Liver (tissue), 3 donors: ENCODE results near the gene SPATA2L.

Experiments used
- ATF3 ChIP-seq: IDR thresholded peaks from 2 replicates; pipeline ENCODE4 v1.6.1; 2016; ENCODE audit warnings: antibody characterized with exemption
- CTCF ChIP-seq: fragments of 150-350 bp; IDR thresholded peaks from 2 replicates; pipeline ENCODE4 v1.5.1; 2017; ENCODE audit warnings: improper control_type of control experiment, low read depth, low read length; ENCODE audit not compliant: missing input control
- EGR1 ChIP-seq, 2 donors: IDR thresholded peaks; 2 replicates each; pipeline ENCODE4 v1.6.1; 2016 to 2018; ENCODE audit warnings: antibody characterized with exemption in 2 of 2, low read depth in 2 of 2
- GABPA ChIP-seq, 2 donors: IDR thresholded peaks in 1 of 2; conservative IDR thresholded peaks in 1 of 2; 2 replicates each; pipeline ENCODE4 v1.6.1; 2016; ENCODE audit warnings: antibody characterized with exemption in 2 of 2, mild to moderate bottlenecking in 1 of 2, moderate library complexity in 1 of 2
- JUND ChIP-seq, 2 donors: IDR thresholded peaks; 2 replicates each; pipeline ENCODE4 v1.6.1; 2016; ENCODE audit warnings: antibody characterized with exemption in 2 of 2
- MAX ChIP-seq: IDR thresholded peaks from 2 replicates; pipeline ENCODE4 v1.6.1; 2016; ENCODE audit warnings: antibody characterized with exemption
- RXRA ChIP-seq, 2 donors: IDR thresholded peaks; 2 replicates each; pipeline ENCODE4 v1.6.1; 2017 to 2018; ENCODE audit warnings: antibody characterized with exemption in 2 of 2, mild to moderate bottlenecking in 1 of 2
- SP1 ChIP-seq: IDR thresholded peaks from 2 replicates; pipeline ENCODE4 v1.6.1; 2018; ENCODE audit warnings: antibody characterized with exemption, mild to moderate bottlenecking
- TAF1 ChIP-seq: conservative IDR thresholded peaks from 2 replicates; pipeline ENCODE4 v1.6.1; 2016; ENCODE audit warnings: antibody characterized with exemption, mild to moderate bottlenecking
- YY1 ChIP-seq: IDR thresholded peaks from 2 replicates; pipeline ENCODE4 v1.6.1; 2016; ENCODE audit warnings: antibody characterized with exemption, mild to moderate bottlenecking
- TF ChIP-seq, protein P1 (sequence below): IDR thresholded peaks from 2 replicates; pipeline ENCODE4 v1.6.1; 2016; ENCODE audit warnings: antibody characterized with exemption, mild to moderate bottlenecking
- TF ChIP-seq, protein P2 (sequence below): IDR thresholded peaks from 2 replicates; pipeline ENCODE4 v1.6.1; 2016; ENCODE audit warnings: antibody characterized with exemption
- donor health status: healthy.
- donor health status: healthy.

- no peak for TF ChIP-seq CTCF
- TF ChIP-seq, protein P1, sequence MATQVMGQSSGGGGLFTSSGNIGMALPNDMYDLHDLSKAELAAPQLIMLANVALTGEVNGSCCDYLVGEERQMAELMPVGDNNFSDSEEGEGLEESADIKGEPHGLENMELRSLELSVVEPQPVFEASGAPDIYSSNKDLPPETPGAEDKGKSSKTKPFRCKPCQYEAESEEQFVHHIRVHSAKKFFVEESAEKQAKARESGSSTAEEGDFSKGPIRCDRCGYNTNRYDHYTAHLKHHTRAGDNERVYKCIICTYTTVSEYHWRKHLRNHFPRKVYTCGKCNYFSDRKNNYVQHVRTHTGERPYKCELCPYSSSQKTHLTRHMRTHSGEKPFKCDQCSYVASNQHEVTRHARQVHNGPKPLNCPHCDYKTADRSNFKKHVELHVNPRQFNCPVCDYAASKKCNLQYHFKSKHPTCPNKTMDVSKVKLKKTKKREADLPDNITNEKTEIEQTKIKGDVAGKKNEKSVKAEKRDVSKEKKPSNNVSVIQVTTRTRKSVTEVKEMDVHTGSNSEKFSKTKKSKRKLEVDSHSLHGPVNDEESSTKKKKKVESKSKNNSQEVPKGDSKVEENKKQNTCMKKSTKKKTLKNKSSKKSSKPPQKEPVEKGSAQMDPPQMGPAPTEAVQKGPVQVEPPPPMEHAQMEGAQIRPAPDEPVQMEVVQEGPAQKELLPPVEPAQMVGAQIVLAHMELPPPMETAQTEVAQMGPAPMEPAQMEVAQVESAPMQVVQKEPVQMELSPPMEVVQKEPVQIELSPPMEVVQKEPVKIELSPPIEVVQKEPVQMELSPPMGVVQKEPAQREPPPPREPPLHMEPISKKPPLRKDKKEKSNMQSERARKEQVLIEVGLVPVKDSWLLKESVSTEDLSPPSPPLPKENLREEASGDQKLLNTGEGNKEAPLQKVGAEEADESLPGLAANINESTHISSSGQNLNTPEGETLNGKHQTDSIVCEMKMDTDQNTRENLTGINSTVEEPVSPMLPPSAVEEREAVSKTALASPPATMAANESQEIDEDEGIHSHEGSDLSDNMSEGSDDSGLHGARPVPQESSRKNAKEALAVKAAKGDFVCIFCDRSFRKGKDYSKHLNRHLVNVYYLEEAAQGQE, result no peak
- no peak for TF ChIP-seq EGR1 (IDR thresholded peaks at IDR 0.05; ENCODE audit: low read depth in 2 of 2)
- no peak for TF ChIP-seq TAF1
- no peak for TF ChIP-seq ATF3
- no peak for TF ChIP-seq MAX
- TF ChIP-seq JUND (IDR thresholded peaks at IDR 0.05), result no peak
- TF ChIP-seq, protein P2, sequence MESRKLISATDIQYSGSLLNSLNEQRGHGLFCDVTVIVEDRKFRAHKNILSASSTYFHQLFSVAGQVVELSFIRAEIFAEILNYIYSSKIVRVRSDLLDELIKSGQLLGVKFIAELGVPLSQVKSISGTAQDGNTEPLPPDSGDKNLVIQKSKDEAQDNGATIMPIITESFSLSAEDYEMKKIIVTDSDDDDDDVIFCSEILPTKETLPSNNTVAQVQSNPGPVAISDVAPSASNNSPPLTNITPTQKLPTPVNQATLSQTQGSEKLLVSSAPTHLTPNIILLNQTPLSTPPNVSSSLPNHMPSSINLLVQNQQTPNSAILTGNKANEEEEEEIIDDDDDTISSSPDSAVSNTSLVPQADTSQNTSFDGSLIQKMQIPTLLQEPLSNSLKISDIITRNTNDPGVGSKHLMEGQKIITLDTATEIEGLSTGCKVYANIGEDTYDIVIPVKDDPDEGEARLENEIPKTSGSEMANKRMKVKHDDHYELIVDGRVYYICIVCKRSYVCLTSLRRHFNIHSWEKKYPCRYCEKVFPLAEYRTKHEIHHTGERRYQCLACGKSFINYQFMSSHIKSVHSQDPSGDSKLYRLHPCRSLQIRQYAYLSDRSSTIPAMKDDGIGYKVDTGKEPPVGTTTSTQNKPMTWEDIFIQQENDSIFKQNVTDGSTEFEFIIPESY, result no peak
- no peak for TF ChIP-seq YY1
- TF ChIP-seq RXRA (IDR thresholded peaks at IDR 0.05), result no peak
- no peak for TF ChIP-seq GABPA (IDR thresholded peaks at IDR 0.05 in 1 of 2, conservative IDR thresholded peaks at IDR 0.05 in 1 of 2)
- no peak for TF ChIP-seq SP1
Observed at GRCh38 chr16:89705006-89705405, 3.5 kb upstream of the SPATA2L start.
